Measurements from ENCODE around the gene ATP2B1.

Gene ATP2B1

DNA sequence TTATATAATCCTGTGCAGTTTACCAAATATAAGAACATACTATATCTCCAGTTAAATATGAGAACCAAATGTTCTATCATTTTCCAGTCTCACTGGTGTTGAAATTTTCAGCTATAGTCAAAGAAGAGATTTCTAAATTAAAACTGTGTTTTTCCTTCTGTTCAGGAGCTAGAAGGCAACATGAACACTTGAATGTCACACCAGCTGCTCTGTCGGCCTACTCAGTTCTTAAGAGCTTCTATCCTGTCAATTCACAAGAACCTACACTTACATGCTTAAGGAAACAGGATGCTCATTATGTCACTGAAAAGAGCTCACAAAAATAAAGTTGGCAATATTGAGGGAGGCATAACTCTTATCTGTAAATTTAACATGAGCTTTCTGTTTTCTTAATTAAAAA lies 43.1 kb downstream of the ATP2B1 start:
- Histone ChIP-seq H3K4me1 (ENCODE audit: control insufficient read depth, insufficient read depth, low read length) (no peaks in the 10 kb centered on the region), H3K9me3 (ENCODE audit: control insufficient read depth, insufficient read depth, low read length) (no peaks in the 10 kb centered on the region), H3K27me3 (ENCODE audit: control insufficient read depth, insufficient read depth, low read length) (no peaks in the 10 kb centered on the region), H3K36me3 (ENCODE audit: control insufficient read depth, insufficient read depth, low read length) (no peaks in the 10 kb centered on the region), H3K4me3 (ENCODE audit: low read depth, low read length) (no peak overlapping the region), H3K9ac (ENCODE audit: low read depth, low read length) (no peak overlapping the region)

DNA sequence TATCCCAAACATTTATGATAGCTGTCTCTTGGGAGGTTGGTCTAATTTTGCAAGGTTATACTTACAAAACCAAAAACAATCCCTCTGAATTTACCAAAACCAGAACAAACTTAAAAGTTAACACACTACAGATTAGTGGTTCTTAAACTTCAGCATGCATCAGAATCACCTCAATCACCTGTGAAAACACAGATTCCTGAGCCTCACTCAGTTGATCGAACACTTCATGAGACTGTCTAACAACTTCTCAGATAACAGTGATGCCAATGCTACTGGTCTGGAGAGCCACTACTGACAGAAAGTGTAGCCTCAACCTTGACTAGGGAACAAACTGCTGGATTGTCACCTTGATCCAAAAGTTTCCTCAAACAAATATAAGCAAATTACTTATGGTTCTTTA lies 44.2 kb downstream of the ATP2B1 start:
- H3K9me3 ChIP-seq (ENCODE audit: control insufficient read depth, insufficient read depth, low read length) = no peaks in the 10 kb centered on the region
- H3K36me3 ChIP-seq (ENCODE audit: control insufficient read depth, insufficient read depth, low read length) = no peaks in the 10 kb centered on the region
- H3K9ac ChIP-seq (ENCODE audit: low read depth, low read length) = no peak overlapping the region
- no peak overlapping the region for H3K4me3 ChIP-seq (ENCODE audit: low read depth, low read length)
- no peaks in the 10 kb centered on the region for H3K27me3 ChIP-seq (ENCODE audit: control insufficient read depth, insufficient read depth, low read length)
- H3K4me1 ChIP-seq (ENCODE audit: control insufficient read depth, insufficient read depth, low read length) = no peaks in the 10 kb centered on the region

DNA sequence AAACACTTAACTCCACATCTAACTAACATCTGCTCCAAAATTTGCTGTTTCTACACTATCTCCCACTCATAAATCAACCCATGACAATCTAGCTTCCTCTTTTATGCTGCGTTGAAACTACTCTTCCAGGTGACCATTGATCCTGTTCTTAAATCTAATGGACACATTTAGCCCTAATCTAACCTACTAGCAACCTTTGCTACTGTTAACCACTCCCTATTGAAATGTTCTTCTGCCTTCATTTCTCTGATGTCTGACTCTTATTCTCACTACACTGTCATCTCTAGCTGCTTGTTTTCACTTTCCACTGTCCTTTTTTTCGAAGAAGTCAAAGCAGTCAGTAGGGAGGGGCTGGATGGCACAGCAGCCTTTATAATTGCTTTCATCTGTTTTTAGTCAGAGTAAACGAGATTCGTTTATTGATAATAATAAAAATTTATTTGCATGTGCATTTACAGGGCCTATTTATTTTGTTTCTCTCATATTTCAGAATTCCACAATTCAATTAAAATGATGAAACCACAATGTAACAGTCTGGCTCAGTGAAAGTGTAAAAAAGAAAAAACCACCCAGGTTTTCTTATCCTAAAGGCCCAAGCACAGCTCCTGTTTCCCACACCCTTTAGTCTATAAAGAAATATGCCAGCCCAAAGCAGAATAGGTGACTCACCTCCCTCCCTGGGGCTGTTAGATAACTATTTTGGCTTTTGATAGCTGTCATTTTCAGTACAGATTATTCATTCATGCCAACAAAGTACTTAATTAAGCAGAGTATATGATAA lies 44.9 kb downstream of the ATP2B1 start:
- H3K9ac ChIP-seq (ENCODE audit: low read depth, low read length) = no peak overlapping the region
- no peaks in the 10 kb centered on the region for H3K4me1 ChIP-seq (ENCODE audit: control insufficient read depth, insufficient read depth, low read length)
- no peaks in the 10 kb centered on the region for H3K9me3 ChIP-seq (ENCODE audit: control insufficient read depth, insufficient read depth, low read length)
- H3K36me3 ChIP-seq (ENCODE audit: control insufficient read depth, insufficient read depth, low read length) = no peaks in the 10 kb centered on the region
- no peak overlapping the region for H3K4me3 ChIP-seq (ENCODE audit: low read depth, low read length)
- no peaks in the 10 kb centered on the region for H3K27me3 ChIP-seq (ENCODE audit: control insufficient read depth, insufficient read depth, low read length)

DNA sequence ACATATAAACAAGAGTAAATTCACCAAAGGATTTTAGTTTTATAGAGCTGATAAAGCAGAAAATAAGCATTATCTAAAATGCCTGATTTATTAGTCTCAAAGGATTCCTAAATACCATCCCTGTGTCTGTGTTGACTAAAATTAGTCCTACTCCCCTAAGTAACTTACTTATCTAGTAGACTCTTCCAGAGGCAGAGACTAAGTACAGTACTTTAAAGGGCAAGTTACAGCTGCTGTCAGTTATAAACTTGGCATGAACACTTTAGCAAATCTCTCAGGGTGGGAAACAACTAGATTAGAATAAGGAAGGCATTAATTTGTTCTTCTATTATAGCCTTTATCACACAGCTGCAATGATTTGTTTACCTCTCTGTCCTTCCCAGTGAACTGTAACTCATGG lies 46.0 kb downstream of the ATP2B1 start:
- Histone ChIP-seq H3K9ac (ENCODE audit: low read depth, low read length) (no peak overlapping the region), H3K27me3 (ENCODE audit: control insufficient read depth, insufficient read depth, low read length) (no peaks in the 10 kb centered on the region), H3K4me3 (ENCODE audit: low read depth, low read length) (no peak overlapping the region), H3K4me1 (ENCODE audit: control insufficient read depth, insufficient read depth, low read length) (no peaks in the 10 kb centered on the region), H3K9me3 (ENCODE audit: control insufficient read depth, insufficient read depth, low read length) (no peaks in the 10 kb centered on the region), H3K36me3 (ENCODE audit: control insufficient read depth, insufficient read depth, low read length) (no peaks in the 10 kb centered on the region)

DNA sequence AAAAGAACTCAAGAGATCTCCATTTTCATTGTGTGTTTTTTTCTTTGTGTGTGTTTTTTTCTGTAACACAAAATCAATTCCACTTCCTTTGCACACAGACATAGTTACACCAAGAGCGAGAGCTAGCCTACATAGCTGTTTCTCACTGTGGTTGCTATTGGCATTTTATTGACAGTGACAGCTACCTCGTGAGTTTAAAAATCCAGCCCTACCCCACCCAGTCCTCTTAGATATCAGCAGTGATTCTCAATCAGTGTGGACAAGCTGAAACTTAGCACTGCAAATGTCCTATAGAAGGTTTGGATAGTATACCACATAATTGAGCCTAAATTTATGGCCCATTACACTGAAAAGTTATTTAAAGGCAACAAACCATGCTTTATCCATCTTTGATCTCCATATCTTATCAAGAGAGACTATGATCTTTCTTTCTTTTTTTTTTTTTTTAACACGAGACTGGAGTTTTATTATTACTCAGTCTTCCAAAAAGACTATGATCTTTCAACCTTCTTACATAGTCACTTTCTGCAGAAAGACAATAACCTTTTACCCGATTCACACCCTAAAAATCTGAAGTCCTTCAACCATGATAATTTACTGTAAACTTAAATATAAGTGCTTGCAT lies 46.8 kb downstream of the ATP2B1 start:
- Histone ChIP-seq H3K9ac (ENCODE audit: low read depth, low read length) (no peak overlapping the region), H3K36me3 (ENCODE audit: control insufficient read depth, insufficient read depth, low read length) (no peaks in the 10 kb centered on the region), H3K9me3 (ENCODE audit: control insufficient read depth, insufficient read depth, low read length) (no peaks in the 10 kb centered on the region)

DNA sequence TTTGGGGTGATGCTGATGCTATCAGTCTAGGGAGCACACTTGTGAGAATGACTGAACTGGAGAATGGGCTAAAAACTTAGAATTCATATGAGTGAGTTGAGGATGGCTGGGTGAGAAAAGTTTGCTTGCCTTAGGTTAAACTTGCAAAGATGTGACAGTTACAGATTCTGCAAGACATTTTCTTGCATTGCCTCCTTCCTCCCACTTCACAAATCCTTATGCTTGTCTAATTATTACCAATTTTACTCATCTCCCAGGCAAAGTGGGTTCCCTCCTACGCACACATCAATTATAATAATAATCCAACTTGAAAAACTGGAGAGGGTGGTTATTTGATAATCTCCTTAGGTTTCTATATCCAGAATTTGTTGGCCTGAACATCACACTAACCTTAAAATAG lies 50.9 kb downstream of the ATP2B1 start:
- H3K4me1 ChIP-seq (ENCODE audit: control insufficient read depth, insufficient read depth, low read length) = no peaks in the 10 kb centered on the region
- no peak overlapping the region for H3K4me3 ChIP-seq (ENCODE audit: low read depth, low read length)
- no peaks in the 10 kb centered on the region for H3K27me3 ChIP-seq (ENCODE audit: control insufficient read depth, insufficient read depth, low read length)
- H3K9me3 ChIP-seq (ENCODE audit: control insufficient read depth, insufficient read depth, low read length) = no peaks in the 10 kb centered on the region
- no peaks in the 10 kb centered on the region for H3K36me3 ChIP-seq (ENCODE audit: control insufficient read depth, insufficient read depth, low read length)
- no peak overlapping the region for H3K9ac ChIP-seq (ENCODE audit: low read depth, low read length)

More for the DNA sequence above, 46.8 kb downstream of the ATP2B1 start:
- H3K4me3 ChIP-seq (ENCODE audit: low read depth, low read length) = no peak overlapping the region
- no peaks in the 10 kb centered on the region for H3K27me3 ChIP-seq (ENCODE audit: control insufficient read depth, insufficient read depth, low read length)
- H3K4me1 ChIP-seq (ENCODE audit: control insufficient read depth, insufficient read depth, low read length) = no peaks in the 10 kb centered on the region

DNA sequence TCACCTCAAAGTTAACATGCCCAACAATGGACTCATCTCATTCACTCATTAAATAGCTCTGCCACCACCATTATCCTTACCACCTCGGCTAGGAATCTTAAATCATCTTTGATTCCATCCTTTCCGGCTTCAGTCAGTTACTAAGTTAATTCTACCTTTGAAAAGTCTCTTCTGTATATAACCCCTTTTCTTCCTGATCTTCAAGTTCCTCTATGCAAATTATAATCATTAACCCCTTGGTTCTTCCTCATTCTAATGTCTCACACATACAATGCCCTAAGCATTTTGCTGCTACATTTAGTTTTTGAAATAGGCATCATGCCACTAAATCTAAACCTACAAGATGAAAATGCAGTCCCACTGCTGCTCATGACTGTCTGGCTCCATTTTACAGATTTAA lies 51.6 kb downstream of the ATP2B1 start:
- H3K9ac ChIP-seq (ENCODE audit: low read depth, low read length) = no peak overlapping the region

DNA sequence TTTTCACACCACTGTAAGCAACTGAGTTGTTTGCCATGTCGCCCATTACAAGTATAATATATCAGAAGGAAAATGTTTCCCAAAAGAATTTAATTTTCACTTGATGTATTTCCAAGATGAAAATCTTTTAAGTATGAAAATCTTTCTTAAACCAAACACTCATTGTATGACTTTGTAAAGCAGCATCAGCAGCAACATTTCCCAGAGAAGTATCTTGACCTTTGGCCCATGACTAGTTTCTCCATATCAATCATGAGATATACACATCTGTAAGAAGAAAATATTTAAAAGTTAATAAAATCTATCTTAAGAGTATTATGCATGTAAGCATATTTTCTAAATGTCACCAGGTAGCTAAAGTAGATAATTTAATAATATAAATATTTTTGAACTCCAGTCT lies 52.8 kb downstream of the ATP2B1 start:
- no peak overlapping the region for H3K9ac ChIP-seq (ENCODE audit: low read depth, low read length)
- H3K4me3 ChIP-seq (ENCODE audit: low read depth, low read length) = no peak overlapping the region
- H3K4me1 ChIP-seq (ENCODE audit: control insufficient read depth, insufficient read depth, low read length) = no peaks in the 10 kb centered on the region
- no peaks in the 10 kb centered on the region for H3K9me3 ChIP-seq (ENCODE audit: control insufficient read depth, insufficient read depth, low read length)
- no peaks in the 10 kb centered on the region for H3K27me3 ChIP-seq (ENCODE audit: control insufficient read depth, insufficient read depth, low read length)
- no peaks in the 10 kb centered on the region for H3K36me3 ChIP-seq (ENCODE audit: control insufficient read depth, insufficient read depth, low read length)

More for the DNA sequence above, 51.6 kb downstream of the ATP2B1 start:
- no peaks in the 10 kb centered on the region for H3K9me3 ChIP-seq (ENCODE audit: control insufficient read depth, insufficient read depth, low read length)
- H3K4me3 ChIP-seq (ENCODE audit: low read depth, low read length) = no peak overlapping the region
- no peaks in the 10 kb centered on the region for H3K27me3 ChIP-seq (ENCODE audit: control insufficient read depth, insufficient read depth, low read length)
- H3K4me1 ChIP-seq (ENCODE audit: control insufficient read depth, insufficient read depth, low read length) = no peaks in the 10 kb centered on the region
- no peaks in the 10 kb centered on the region for H3K36me3 ChIP-seq (ENCODE audit: control insufficient read depth, insufficient read depth, low read length)

DNA sequence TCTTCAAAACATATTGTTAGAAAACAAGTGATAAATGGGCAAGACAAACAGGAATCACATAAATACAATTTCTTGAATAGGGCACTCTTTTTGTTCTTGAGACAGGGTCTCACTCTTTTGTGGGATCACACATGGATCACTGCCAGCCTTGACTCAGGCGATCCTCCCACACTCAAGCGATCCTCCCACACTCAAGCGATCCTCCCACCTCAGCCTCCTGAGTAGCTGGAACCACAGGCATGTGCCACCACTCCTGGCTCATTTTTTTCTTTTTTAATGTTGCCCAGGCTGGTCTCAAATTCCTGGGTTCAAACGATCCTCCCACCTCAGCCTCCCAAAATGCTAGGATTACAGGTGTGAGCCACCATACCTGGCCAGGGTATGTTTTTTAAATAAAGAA lies 57.4 kb downstream of the ATP2B1 start:
- H3K36me3 ChIP-seq (ENCODE audit: control insufficient read depth, insufficient read depth, low read length) = no peaks in the 10 kb centered on the region

DNA sequence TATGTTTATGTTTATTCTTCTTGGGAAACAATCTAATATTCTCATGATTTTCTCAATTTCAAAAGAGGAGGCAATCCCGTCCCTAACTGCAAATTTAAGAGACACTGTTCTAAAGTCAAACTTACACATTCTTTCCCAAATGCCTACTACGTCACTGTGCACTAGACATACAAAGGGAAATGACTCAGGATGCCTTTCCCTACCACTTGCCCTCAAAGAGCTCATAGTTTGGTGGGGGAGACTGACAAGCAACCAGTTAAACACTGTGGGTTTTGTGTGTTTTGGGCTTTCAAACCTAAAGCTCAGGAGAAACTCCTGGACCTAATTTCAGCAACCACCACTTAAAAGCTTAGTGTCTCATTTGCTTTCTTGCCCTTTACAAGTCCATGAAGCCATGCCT lies 58.4 kb downstream of the ATP2B1 start:
- no peak overlapping the region for H3K4me3 ChIP-seq (ENCODE audit: low read depth, low read length)
- H3K27me3 ChIP-seq (ENCODE audit: control insufficient read depth, insufficient read depth, low read length) = no peaks in the 10 kb centered on the region
- H3K36me3 ChIP-seq (ENCODE audit: control insufficient read depth, insufficient read depth, low read length) = no peaks in the 10 kb centered on the region
- H3K9me3 ChIP-seq (ENCODE audit: control insufficient read depth, insufficient read depth, low read length) = no peaks in the 10 kb centered on the region
- H3K9ac ChIP-seq (ENCODE audit: low read depth, low read length) = no peak overlapping the region
- no peaks in the 10 kb centered on the region for H3K4me1 ChIP-seq (ENCODE audit: control insufficient read depth, insufficient read depth, low read length)

More for the DNA sequence above, 57.4 kb downstream of the ATP2B1 start:
- no peaks in the 10 kb centered on the region for H3K27me3 ChIP-seq (ENCODE audit: control insufficient read depth, insufficient read depth, low read length)
- H3K9me3 ChIP-seq (ENCODE audit: control insufficient read depth, insufficient read depth, low read length) = no peaks in the 10 kb centered on the region
- no peaks in the 10 kb centered on the region for H3K4me1 ChIP-seq (ENCODE audit: control insufficient read depth, insufficient read depth, low read length)
- no peak overlapping the region for H3K4me3 ChIP-seq (ENCODE audit: low read depth, low read length)
- no peak overlapping the region for H3K9ac ChIP-seq (ENCODE audit: low read depth, low read length)

DNA sequence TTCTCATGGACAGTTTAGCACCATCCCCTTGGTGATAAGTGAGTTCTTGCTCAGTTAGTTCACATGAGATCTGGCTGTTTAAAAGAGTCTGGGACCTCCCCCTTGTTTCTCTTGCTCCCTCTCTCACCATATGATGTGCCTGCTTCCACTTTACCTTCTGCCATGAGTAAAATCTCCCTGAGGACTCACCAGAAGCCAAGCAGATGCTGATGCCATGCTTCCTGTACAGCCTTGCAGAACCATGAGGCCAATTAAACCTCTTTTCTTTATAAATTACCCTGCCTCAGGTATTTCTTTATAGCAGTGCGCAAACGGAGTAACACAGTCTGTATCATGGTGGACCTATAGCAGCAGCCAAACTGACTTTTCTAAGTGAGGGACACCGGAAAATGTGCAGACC lies 58.8 kb downstream of the ATP2B1 start:
- no peaks in the 10 kb centered on the region for H3K9me3 ChIP-seq (ENCODE audit: control insufficient read depth, insufficient read depth, low read length)
- no peak overlapping the region for H3K4me3 ChIP-seq (ENCODE audit: low read depth, low read length)
- H3K4me1 ChIP-seq (ENCODE audit: control insufficient read depth, insufficient read depth, low read length) = no peaks in the 10 kb centered on the region
- H3K9ac ChIP-seq (ENCODE audit: low read depth, low read length) = no peak overlapping the region
- no peaks in the 10 kb centered on the region for H3K27me3 ChIP-seq (ENCODE audit: control insufficient read depth, insufficient read depth, low read length)
- no peaks in the 10 kb centered on the region for H3K36me3 ChIP-seq (ENCODE audit: control insufficient read depth, insufficient read depth, low read length)

DNA sequence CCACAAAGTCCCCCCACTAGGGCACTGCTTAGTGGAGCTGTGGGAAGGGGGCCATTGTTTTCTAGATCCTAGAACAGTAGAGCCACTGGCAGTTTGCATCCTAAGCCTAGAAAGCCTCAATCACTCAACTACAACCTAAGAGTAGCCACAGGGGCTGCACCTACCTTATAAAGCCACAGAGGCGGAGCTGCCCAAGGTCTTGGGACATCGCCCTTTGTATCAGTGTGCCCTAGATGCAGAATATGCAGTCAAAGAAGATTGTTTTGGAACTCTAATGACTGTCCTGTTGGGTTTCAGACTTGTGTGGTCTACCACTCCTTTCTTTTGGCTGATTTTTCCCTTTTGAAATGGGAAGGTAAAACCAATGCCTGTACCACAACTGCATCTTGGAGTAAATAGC lies 59.5 kb downstream of the ATP2B1 start:
- Histone ChIP-seq H3K36me3 (ENCODE audit: control insufficient read depth, insufficient read depth, low read length) (no peaks in the 10 kb centered on the region), H3K4me1 (ENCODE audit: control insufficient read depth, insufficient read depth, low read length) (no peaks in the 10 kb centered on the region), H3K9me3 (ENCODE audit: control insufficient read depth, insufficient read depth, low read length) (no peaks in the 10 kb centered on the region), H3K9ac (ENCODE audit: low read depth, low read length) (no peak overlapping the region), H3K27me3 (ENCODE audit: control insufficient read depth, insufficient read depth, low read length) (no peaks in the 10 kb centered on the region), H3K4me3 (ENCODE audit: low read depth, low read length) (no peak overlapping the region)

Data from iPS-15b (cell line).